ENCODE data around the gene DNAJB5.
A peak's percentile ranks its signal among the peaks of the same experiment; 100 is the strongest.
"Not testable (repeated sequence)": the region's sequence is repeated elsewhere in the genome, so short reads cannot be mapped to it uniquely, and the experiment has no call there.

The DNAJB5 gene

DNA sequence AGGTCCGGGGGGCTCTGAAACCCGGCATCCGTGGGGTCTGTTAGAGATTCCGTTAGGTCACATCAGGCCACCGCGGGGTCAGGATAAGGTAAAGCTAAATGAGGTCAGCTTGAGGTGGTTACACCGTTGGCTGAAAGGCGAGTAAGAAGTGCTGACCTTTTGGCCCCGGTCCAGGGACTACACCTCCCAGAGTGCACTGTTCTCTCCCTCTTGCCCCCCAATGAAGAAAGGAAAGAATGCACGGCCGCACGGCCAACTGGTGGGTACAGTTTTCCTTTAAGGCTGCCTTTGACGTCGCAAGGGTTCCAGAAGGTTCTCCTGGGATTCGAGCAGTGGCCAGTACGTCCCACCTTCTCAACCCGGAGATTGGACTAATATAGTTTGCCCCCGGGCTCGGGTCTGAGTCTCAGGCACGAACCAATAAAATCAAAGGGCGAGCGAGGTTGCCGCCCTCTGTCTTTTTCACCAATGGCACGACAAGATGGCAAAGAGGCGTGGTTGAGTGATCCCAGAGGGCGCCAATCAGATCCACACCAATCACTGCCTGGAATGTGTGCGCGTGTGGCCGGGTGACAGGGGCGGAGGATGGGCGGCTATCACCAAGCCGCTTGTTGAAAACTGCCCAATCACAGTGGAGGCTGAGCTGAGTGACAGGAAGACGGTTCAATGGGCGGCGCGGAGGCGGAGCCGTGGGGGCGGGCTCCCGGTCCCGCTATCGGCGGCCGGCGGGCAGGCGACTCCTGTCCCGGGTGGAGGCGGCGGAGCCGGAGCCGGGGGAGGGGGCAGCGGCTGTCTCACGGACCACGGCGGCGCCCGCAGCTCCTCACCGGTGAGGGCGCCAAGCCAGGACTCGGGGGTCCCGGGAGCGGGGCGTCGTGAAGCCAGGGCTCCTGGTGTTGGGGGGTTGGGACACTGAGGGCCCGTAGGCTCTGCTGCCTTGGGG lies at the start of gene DNAJB5:
Gene DNAJB5, plus strand, starts transcription at position 743 of the 943 bp plus-strand sequence. CDS start 886 bp downstream, outside the sequence.
- TF ChIP-seq, protein P1, sequence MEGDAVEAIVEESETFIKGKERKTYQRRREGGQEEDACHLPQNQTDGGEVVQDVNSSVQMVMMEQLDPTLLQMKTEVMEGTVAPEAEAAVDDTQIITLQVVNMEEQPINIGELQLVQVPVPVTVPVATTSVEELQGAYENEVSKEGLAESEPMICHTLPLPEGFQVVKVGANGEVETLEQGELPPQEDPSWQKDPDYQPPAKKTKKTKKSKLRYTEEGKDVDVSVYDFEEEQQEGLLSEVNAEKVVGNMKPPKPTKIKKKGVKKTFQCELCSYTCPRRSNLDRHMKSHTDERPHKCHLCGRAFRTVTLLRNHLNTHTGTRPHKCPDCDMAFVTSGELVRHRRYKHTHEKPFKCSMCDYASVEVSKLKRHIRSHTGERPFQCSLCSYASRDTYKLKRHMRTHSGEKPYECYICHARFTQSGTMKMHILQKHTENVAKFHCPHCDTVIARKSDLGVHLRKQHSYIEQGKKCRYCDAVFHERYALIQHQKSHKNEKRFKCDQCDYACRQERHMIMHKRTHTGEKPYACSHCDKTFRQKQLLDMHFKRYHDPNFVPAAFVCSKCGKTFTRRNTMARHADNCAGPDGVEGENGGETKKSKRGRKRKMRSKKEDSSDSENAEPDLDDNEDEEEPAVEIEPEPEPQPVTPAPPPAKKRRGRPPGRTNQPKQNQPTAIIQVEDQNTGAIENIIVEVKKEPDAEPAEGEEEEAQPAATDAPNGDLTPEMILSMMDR (conservative IDR thresholded peaks at IDR 0.05; ENCODE audit: low read depth, low read length): no peak
- no peak within 1 kb of the TSS for H3K27ac ChIP-seq

DNA sequence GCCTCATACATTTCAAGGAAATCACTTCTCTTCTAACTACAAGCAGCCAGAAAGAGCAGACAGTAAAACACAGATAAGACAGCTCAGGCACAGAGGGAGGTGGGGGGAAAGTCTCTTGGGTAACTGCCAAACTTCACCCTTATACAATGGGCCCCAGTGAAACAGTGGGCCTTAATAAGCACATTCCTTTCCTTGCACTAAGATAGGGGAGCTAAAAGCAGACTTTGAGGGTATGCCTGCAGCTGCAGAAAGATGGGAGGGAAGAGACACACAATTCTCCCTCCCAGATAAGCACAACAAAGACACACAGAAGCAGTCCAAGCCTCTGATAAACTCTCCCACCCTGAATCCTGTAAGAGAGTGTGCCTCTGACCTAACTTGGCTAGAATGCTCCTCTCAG lies 49.6 kb upstream of the DNAJB5 start:
- not testable (repeated sequence) for H3K4me3 ChIP-seq (IDR thresholded peaks at IDR 0.05; ENCODE audit: insufficient read depth, low read depth, low read length); H3K36me3 ChIP-seq (ENCODE audit: insufficient read depth); H3K27me3 ChIP-seq (ENCODE audit: insufficient read depth, low read depth); H4K20me1 ChIP-seq (ENCODE audit: insufficient read depth); H3K4me2 ChIP-seq; H2AFZ ChIP-seq (ENCODE audit: low read depth); H3K9ac ChIP-seq; H3K79me2 ChIP-seq (ENCODE audit: insufficient read depth, low read depth); H3K27ac ChIP-seq; H3K4me1 ChIP-seq (ENCODE audit: low read depth, poor library complexity, severe bottlenecking)

More for the DNA sequence above, at the start of gene DNAJB5:
- no peaks in the 10 kb centered on the region for H3K36me3 ChIP-seq (ENCODE audit: insufficient read depth)
- peak within 1 kb of the TSS; percentile 97 for H2AFZ ChIP-seq (ENCODE audit: low read depth)
- H3K4me3 ChIP-seq (IDR thresholded peaks at IDR 0.05; ENCODE audit: insufficient read depth, low read depth, low read length): peak within 1 kb of the TSS; percentile 36
- H3K4me2 ChIP-seq: peak within 1 kb of the TSS; percentile 55
- H3K9ac ChIP-seq: peak within 1 kb of the TSS; percentile 55; the same call in 1 of the 2 replicates
- H3K4me1 ChIP-seq (ENCODE audit: low read depth, poor library complexity, severe bottlenecking): no peaks in the 10 kb centered on the region
- H3K79me2 ChIP-seq (ENCODE audit: insufficient read depth, low read depth): no peaks in the 10 kb centered on the region
- no peaks in the 10 kb centered on the region for H3K27me3 ChIP-seq (ENCODE audit: insufficient read depth, low read depth)
- H4K20me1 ChIP-seq (ENCODE audit: insufficient read depth): no peaks in the 10 kb centered on the region

DNA sequence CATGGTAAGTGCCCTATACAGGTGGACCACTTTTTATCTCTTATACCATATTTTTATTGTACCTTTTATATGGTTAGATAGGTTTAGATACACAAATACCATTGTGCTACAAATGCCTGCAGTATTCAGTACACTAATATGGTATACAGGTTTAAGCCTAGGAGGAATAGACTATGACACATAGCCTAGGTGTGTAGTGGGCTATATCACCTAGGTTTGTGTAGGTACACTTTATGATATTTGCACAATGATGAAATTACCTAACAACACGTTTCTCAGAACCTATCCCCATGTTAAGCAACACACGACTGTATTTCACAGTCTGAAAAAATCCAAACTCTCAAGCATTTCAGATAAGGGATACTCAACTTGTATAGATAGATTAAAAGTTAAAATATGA lies 41.1 kb upstream of the DNAJB5 start:
- TF ChIP-seq, protein P1 (conservative IDR thresholded peaks at IDR 0.05; ENCODE audit: low read depth, low read length): no peak
- Histone ChIP-seq H2AFZ (ENCODE audit: low read depth) (no peak overlapping the region), H3K36me3 (ENCODE audit: insufficient read depth) (no peaks in the 10 kb centered on the region), H3K4me3 (IDR thresholded peaks at IDR 0.05; ENCODE audit: insufficient read depth, low read depth, low read length) (no peak overlapping the region), H4K20me1 (ENCODE audit: insufficient read depth) (no peaks in the 10 kb centered on the region), H3K4me2 (no peak overlapping the region), H3K4me1 (ENCODE audit: low read depth, poor library complexity, severe bottlenecking) (no peaks in the 10 kb centered on the region), H3K27ac (no peak overlapping the region), H3K9ac (no peak overlapping the region), H3K79me2 (ENCODE audit: insufficient read depth, low read depth) (no peaks in the 10 kb centered on the region), H3K27me3 (ENCODE audit: insufficient read depth, low read depth) (no peaks in the 10 kb centered on the region)

DNA sequence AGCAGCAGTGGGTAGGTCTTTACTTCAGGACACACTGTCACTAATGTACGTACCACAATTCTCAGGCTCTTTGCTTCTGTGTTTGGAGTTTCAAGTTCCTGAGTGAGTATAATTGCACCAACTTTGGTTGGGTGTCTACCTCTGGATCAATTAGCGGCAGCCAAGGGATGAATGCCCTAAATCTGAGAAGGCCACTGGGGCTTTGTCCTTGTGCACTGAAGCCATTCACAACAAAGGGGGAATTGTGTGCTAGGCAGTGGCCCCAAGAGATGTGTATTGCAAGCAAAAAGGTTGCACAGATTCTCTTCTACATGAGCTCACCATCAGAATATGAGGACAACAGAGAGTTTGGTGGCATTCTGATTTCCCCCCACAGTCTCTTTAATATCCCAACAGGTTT lies 35.3 kb upstream of the DNAJB5 start:
- TF ChIP-seq, protein P1 (conservative IDR thresholded peaks at IDR 0.05; ENCODE audit: low read depth, low read length): no peak
- Histone ChIP-seq H2AFZ (ENCODE audit: low read depth) (no peak overlapping the region), H3K79me2 (ENCODE audit: insufficient read depth, low read depth) (no peaks in the 10 kb centered on the region), H3K4me1 (ENCODE audit: low read depth, poor library complexity, severe bottlenecking) (no peaks in the 10 kb centered on the region), H4K20me1 (ENCODE audit: insufficient read depth) (no peaks in the 10 kb centered on the region), H3K4me2 (no peak overlapping the region), H3K27ac (no peak overlapping the region), H3K9ac (no peak overlapping the region), H3K27me3 (ENCODE audit: insufficient read depth, low read depth) (no peaks in the 10 kb centered on the region), H3K4me3 (IDR thresholded peaks at IDR 0.05; ENCODE audit: insufficient read depth, low read depth, low read length) (no peak overlapping the region), H3K36me3 (ENCODE audit: insufficient read depth) (no peaks in the 10 kb centered on the region)

DNA sequence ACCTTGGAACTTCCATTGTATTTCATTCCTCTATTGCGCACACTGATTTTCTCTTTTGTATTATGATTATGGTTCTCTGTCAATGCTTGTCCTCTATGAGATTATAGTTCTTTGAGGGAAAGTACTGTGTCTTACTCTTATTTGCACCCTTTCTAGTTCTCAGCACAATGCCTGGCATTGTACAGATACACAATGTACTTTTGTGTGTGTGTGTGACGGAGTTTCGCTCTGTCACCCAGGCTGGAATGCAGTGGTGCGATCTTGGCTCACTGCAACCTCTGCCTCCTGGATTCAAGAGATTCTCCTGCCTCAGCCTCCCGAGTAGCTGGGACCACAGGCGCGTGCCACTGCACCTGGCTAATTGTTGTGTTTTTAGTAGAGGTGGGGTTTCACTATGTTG lies 33.5 kb upstream of the DNAJB5 start:
- H2AFZ ChIP-seq (ENCODE audit: low read depth); H3K4me1 ChIP-seq (ENCODE audit: low read depth, poor library complexity, severe bottlenecking); H3K79me2 ChIP-seq (ENCODE audit: insufficient read depth, low read depth); H3K36me3 ChIP-seq (ENCODE audit: insufficient read depth); H3K27me3 ChIP-seq (ENCODE audit: insufficient read depth, low read depth); H4K20me1 ChIP-seq (ENCODE audit: insufficient read depth); H3K4me2 ChIP-seq; H3K4me3 ChIP-seq (IDR thresholded peaks at IDR 0.05; ENCODE audit: insufficient read depth, low read depth, low read length); H3K27ac ChIP-seq; H3K9ac ChIP-seq: not testable (repeated sequence)
